ENCODE data around the gene SOX6.
"Not testable (repeated sequence)": the region's sequence is repeated elsewhere in the genome, so short reads cannot be mapped to it uniquely, and the experiment has no call there.

The SOX6 gene

DNA sequence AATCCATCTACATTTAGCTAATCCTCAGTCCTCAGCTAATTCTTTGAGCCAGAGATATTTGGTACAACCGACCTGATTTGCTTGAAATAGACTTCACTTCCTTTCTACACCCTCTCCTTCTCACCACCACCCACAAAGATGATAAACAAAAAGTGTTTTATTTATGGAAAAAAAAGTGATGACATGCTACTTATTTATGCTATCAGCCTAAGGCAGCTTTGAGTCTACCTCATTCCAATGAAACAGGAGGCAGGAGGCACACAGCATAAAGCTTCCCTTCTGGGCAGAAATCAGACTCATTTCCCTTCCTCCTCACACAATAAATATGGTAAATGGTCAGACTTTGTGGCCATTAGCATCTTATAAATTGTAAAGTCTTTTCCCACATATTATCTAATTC, 325.7 kb downstream of the SOX6 start:
- DNase-seq: no peak

DNA sequence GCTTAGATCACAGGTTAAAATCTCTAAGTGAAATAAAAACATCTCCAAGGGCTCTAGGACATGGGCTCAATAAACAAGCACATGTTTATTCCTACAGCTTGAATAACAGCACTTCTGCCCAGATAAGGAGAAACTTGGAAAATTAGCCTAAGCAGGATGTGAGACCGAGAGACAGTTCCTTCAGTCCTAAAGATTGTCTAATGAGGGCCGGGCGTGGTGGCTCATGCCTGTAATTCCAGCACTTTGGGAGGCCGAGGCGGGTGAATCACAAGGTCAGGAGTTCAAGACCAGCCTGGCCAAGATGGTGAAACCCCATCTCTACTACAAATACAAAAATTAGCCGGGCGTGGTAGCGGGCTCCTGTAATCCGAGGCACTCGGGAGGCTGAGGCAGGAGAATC, 327.2 kb downstream of the SOX6 start:
- not testable (repeated sequence) for DNase-seq

DNA sequence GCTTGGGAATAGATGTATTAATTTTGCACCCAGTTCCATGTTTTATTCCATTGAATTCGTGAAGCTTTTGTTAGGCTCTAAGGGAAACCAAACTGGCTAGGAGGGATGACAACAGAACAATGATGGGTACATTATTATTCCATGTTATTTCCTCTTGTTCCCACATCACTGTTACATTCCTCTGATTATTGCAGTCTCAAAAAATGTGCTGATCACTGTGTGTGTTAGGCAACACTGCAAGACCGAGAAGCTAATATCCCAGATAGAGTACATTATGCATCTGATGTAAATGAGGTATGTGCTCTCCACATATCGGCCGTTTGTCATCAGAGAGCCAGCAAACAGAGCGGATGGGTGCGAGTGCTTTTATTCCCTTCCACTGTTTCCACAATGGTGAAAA, 327.9 kb downstream of the SOX6 start:
- DNase-seq: no peak

DNA sequence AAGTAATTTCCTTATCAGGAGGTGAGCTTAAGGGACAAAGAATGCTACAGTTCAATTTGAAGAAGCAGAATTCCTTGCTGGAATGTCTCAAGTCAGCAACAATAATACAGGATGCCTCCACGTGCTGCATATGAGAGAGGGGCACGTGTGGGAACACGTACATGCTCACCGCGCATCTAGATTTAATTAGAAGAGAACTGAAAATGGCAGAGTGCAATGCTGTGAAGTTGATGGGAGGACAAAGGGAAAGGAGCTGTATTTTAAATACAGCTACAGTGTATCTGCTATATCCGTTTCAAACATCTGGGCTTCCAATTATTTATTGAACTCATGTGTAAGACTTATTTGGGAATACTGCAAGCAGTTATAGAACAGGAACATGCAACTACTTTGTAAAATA, 328.7 kb downstream of the SOX6 start:
- peak in 1 of 3 experiments; percentile 14 for DNase-seq

DNA sequence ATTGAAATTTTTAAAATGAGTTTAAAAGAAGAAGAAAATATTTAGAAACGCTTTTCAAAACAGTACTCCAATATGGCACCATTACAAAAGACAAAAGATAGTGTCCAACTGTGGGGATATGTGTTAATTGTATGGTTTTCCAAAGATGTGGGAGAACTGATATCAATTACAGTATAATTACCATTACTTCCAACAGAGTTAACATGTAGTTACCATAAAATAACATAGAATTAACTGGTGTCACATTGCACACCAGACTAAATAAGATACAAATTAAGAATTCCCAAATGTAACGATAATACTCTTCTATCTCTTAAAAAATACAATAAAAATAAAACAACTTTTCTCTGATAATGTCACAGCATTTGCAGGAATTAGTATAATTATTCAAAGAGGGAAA, 329.5 kb downstream of the SOX6 start:
- DNase-seq: peak in 1 of 3 experiments; percentile 68

DNA sequence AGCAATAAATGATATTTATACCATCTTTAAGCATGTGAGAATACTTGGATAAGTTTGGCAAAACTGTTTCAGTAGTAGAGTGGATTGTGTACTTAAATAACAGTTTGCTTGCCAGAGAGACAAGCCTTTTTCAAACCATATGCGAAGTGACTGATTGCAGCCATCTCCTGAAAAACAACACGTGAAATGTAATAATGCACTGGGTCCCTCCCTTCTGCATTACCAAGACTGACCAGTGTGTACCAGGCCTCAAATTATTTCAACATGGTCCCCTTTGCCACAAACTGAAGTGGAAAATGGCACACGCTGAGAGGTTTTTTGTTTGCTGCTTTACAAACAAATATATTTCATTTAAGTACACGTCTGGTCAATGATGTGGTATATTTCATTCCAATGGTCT, 337.4 kb downstream of the SOX6 start:
- DNase-seq: no peak

DNA sequence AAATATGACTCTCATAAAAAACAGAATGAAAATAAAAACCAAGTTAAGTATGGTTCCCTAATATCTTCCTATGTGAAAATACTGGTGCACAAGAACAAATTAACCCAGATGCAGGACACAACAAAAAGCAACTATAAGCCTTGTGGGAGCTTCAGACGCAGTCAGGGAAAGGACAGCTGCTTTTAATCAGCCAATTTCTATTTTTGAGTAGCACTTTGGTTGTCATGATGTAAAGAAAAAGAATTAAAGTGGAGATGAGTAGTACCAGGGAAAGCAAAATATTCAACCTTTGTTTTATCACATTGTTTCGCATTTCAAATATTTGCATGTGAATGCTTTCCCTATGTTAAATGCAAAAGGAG, 339.9 kb downstream of the SOX6 start:
- peak in 1 of 3 experiments; percentile 25 for DNase-seq

DNA sequence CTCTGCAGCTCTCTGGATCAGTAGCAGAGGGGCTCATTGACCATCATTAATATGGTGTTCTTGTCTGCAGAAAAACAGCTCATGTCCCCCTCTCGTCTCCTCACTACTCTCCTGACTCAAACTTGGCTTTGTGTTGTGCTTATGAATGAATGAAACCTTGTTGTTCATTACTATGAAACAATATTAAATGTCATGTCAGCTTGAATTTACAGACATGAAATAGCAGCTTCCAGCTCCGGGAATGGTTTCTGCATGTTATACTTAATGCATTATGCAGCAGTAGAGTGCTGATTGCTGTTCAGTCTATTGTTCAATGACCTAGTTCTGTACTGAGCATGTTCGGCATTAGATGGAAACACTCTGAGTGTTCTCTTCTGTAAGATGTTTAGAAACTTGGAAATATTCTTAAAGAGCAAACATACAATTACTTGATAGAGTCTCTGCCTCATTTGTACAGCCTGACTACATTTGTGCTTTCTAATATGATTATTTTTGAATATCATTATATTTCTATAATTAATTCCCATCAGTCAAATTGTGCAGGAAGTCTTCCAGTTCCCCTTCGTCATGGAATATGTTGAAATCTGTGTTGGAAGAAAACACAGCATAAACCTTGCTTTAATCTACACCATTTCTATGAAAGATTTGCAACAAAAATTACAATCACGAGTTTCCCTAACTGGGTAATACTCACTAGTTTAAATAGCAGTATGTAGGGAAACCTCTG, 340.4 kb downstream of the SOX6 start:
- DNase-seq: no peak

DNA sequence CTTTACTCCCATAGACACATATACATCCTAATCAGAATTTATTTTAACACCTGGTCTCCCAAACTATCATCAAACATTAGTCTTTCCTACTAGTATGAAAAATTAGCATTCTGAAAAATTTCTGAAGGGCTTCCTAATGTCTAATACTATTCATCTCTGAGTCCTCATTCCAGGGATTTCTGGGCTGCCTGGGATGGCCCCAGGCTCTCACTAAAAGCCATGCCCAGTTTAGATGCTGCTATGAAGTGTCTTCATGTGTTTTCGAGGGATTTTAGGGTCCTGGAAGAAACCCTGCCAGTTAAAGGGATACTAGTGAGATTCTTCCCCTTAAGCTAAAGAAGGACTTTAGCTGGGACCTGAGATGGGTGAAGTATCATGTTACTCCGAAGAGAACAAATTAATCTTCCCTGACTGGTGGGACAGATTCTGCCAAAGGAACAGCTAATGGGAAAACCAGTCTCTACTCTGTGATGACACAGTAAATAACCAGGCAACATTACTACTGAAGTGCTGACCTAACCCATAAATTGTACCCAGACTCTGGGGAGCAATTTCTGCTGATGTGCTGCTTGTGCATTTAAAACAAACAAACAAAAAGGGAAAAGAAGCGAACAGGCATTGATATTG, 342.6 kb downstream of the SOX6 start:
- peak in 2 of 3 experiments; percentile 17 to 72 for DNase-seq

DNA sequence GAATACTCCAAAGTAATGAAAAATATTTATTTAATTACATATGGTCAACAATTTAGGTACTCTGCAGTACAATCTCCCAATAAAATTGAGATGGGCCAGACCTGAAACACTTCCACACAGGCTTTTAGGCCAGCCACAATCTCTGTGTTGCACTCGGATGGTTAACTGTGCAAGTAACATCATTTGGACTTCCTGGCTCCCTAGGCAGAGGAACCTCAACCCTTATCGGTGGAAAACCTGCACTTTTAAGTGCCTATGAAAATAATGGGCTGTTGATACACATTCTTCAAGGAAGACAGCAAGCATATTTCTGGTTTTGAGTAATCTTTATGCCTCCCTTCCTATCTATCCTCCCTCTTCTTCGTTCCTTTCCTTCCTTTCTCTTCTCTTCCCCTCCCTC, 343.1 kb downstream of the SOX6 start:
- DNase-seq: no peak

DNA sequence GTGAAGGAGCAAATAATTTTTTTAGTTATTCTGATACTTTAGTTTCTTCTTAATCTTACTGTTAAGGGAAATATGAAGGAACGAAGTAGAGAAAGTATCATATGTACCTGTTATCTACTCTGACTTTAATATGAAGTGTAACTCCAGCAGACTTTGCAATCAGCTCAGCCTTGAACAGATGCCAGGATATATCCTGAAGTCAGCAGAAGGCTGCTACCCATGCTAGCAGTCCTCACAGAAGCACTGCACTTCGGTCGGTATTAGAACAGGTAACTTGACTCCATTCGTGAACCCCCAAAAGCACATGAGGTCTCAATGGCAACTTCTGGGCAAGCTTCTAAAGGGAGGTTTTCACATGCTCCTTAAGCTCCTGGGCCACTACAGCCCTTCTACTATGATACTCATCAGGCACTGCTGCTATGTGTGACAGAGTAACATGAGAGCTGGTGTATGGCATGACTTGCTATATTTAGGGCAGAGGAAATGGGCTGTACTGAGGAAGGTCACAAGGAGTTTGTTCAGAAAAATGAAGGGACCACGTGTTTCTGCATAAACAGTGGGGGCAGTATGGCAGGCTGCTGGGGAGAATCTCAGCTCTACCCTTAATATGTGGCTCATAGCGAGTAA, 344.1 kb downstream of the SOX6 start:
- no peak for DNase-seq

DNA sequence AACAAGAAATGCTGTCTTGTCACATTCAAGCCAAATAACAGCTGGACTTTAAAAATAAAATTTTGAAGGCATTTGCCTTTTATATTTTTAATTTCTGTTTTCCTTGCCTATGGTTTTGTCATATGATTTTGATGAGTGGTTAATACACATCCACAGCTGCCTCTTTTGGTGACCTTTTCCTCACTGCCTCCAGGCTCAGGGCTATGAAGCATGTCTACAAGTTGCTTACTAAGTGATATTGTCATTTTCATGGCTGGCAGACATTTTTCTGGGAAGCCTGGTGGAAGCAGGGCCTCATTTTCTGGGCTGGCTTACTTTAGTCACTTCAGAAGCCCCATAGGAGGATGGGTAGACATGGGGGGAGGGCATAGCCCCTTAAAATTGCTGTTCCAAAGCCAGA, 344.9 kb downstream of the SOX6 start:
- DNase-seq: no peak

DNA sequence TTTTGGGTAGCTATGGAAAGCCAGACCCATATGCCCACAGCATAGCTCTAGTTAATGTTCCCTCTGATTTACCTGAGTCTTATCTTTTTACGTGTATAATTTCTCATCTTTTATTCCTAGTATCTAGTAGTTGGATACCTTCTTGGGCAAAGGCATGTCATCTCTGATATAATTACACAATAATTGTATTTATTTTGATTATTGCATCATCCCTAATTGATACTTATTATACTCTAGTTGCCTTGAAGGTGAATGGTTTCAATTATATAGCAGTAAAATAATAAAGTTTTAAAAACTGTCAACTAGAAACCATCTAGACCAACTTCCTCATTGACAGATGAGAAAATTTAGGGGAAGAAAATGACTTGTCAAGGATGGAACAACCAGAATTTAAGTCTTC, 347.3 kb downstream of the SOX6 start:
- DNase-seq: no peak

DNA sequence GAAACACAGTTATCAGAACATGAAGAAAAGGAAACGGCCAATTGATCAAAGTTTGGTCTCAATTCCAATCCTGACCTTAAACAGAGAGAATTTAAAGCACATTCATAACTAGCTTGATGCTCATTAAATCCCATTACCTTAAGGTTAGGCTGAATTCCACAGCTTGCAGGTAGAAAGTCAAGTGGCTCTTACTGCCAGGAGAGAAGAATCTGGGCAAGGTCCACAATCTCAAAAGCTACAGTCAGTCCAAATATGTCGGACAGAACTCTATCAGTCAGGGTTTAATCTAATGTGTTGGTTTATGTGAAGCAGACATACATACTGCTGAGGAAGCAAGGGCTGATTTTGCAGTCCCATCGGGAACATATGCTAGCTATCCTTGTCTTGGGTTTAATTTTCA, 348.8 kb downstream of the SOX6 start:
- no peak for DNase-seq

DNA sequence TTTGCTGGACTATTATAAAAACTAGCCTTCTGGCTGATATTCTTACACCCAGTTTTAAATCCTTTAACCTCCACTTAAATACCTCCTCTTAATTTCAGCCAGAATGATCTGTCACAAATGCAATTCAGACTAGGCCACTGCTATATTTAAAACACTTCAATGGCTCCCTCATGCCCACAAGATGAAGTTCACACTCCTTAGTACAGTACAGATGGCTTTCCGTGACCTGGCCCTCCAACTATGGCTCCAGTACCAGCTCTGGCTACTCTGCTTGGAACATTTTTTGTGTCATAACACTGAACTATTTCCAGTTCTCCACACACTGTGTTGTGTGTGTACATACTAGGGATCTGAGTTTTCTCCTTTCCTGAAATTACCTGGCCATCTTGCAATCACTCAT, 353.4 kb downstream of the SOX6 start:
- DNase-seq: no peak

DNA sequence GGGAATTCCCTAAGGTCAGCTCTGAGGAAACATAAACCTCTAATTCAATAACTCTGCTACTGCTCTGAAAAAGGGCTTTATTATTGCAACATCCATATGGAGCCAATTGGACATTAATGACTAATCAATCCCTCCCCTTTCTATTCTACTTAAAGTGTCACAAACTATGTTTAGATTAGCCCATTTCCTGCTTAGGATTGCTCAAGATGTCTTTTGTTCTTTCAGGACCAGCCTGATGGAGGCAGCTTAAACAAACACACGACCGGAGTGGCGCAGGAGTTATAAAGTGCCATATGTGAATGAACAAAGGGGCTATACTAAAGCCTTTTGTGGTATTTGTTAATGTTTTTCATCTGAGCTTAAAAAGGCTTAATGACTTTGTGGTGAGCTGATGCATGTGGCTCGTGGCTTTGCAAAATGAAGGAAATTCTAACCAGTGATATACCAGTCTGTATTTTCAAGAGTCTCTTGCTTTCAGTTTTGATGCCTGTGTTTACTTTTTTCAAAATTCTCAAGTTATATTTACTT, 354.4 kb downstream of the SOX6 start:
- peak; percentile 63 to 96 (median 94) for DNase-seq

DNA sequence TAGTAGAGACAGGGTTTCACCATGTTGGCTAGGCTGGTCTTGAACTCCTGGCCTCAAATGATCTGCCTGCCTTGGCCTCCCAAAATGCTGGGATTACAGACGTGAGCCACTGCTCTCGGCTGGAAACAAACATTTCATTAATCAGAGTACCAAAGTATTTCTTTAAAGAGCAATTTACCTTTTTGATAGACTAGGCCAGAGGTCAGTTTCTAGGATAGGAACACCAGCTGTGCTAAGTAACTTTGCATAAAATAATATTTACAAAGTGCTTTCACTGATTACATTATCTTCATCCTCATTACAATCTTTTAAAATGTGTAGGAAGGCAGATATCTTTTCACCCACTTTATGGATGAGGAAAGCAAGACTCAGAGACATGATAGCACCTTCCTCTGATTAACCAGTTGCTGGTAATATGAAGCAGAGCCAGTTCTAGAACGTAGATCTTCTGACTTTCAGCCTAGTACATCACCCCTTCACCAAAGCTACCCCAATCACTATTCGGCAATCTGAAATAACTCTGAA, 355.2 kb downstream of the SOX6 start:
- DNase-seq: no peak

DNA sequence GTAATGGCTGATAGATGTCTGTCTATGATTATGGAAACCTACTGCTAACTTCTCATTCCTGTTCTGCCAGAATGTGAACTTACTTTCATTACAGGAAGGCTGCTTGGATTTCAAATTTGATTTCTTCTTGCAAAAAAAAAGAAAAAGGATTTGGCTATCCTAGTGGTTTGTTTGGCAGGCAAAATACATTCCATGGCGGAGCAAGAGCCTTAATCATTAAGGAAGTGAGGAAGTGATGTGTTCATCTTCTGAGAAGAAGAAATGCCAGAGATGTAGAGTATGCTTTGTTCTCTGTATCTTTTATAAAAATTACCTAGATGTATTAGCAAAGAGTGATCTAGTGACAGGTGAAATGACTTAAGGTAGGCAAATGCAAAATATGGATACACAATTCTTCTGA, 356.3 kb downstream of the SOX6 start:
- DNase-seq: no peak

DNA sequence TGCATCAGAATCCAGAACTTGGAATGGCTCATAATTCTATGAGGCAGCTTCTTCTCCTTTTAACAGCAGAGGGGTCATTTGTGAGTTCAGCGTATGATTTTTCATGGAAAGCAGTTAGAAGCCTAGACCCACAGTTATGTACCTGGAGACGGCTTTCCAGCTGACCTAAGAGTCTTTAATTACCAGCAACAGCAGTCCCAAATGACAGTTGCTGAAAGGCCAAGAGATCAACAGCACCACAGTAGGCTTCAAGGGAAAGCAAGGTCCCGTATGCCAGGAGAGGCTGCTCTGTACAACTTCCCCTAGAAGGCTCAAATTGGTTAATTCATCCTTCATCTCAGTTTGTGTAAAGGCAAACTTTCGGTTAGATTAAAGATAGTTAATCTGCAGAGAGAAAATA, 363.0 kb downstream of the SOX6 start:
- DNase-seq: no peak

DNA sequence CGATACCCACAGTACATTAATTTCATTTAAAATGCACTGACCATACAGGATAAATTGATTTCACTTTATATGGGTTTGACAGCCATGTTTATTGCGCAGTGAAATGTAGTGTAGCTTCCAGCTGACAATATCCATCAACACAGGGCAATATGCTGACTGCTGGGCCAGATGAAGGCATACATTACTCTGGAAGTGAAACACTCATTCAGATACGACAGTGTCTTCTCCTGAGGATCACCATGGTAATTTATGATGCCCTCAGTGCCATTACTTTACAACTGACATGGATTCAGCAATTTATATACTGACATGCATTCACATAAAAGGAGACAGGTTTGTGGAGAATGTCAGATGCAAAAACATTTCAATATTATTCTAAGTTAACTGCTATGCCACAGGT, 365.1 kb downstream of the SOX6 start:
- peak in 1 of 3 experiments; percentile 18 for DNase-seq

DNA sequence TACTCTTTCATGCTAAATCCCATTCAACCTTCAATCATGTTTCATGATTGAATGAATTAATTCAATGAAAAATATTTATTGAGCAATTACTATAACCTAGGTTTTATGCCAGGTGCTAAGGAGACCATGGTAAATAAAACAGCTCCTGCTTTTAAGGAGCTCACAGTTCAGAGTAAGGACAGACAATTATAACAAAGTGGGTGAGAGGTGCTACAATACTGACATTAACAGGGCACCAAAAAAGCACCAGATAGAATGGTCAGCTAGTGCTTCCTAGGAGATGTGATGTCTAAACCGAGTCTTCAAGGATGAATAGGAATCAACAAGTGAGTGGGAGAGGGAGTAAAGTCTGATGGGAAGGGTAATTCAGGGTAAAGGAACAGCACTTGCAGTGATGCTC, 366.7 kb downstream of the SOX6 start:
- DNase-seq: no peak

DNA sequence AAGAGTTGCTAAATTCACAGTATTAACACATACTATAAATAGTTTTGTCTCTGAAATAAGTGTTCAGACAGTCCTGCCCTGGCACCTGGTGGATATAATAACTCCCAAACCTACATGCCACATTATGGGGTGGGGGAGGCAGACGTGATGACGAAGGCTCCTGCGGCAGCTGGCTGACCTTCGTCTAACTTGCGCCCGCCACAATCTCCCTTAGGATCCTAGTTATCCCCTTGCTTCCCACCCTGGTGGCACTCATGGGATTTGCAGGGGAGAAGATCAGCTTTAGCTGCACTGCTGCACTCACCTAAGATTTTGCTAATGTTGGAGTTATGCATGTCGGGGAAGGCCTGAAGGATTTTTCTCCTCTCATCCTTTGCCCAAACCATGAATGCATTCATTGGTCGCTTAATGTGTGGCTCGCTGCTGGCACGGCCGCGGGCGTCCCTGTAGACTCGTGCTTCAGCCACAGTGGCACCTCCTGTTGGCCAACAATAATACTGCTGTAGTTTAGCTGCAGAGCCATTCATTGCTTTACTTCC, 367.6 kb downstream of the SOX6 start:
- no peak for DNase-seq

DNA sequence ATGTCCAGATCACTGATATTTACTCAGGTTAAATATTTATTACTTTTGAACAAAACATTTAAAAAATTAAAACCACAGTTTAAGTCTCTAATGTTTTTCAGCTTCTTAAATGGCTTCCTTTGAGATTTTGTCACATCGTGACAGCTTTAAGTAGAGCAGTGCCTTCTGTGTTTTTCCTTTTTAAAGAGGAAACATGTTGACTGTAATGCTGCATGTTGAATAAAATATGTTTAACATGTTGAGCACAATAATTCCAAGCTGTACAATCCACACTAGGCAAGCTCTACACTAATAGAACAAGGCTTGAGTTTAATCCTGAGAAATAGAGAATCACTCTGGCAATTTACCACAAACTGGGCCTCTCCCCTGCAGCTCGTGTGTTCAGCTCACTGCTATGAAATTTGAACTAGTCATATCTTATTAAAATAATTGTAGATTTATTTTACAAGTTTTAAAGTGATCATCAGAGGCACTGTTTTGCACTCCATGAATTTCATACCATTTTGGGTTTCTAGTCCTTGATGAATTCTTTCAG, 368.3 kb downstream of the SOX6 start:
- no peak for DNase-seq

Data from NCI-H1417 (cell line).